ENCODE data around the gene CHCT1. TPM values are rescaled to one million over a fixed set of nuclear protein-coding genes. Genes with fewer than 3 reads are reported as not detected.

CHCT1 gene
- total RNA-seq, 2 experiments from 2014 or later = not detected

- no peak for DNase-seq
- POLR2A ChIA-PET = no interaction called here
- Mint-ChIP-seq H3K4me3 (no peak overlapping the region), H3K9me3 (peaks cover 3% of the 10 kb centered on the region), H3K36me3 (ENCODE audit: low read depth) (peaks cover 45% of the 10 kb centered on the region), H3K27ac (no peak overlapping the region), H3K4me1 (no peaks in the 10 kb centered on the region), H3K27me3 (no peaks in the 10 kb centered on the region)
- CTCF ChIA-PET = no interaction called here
These were observed 39.3 kb downstream of the CHCT1 start for GRCh38 chr17:60461584-60461983.

- Mint-ChIP-seq H3K9me3 (no peaks in the 10 kb centered on the region), H3K27me3 (no peaks in the 10 kb centered on the region), H3K4me1 (no peaks in the 10 kb centered on the region), H3K36me3 (ENCODE audit: low read depth) (peaks cover 34% of the 10 kb centered on the region), H3K27ac (no peak overlapping the region), H3K4me3 (no peak overlapping the region)
- CTCF ChIA-PET = no interaction called here
- POLR2A ChIA-PET = no interaction called here
- DNase-seq = no peak
These were observed 41.0 kb downstream of the CHCT1 start for GRCh38 chr17:60463157-60463835.

GRCh38 chr17:60464343-60464742 is 42.1 kb downstream of the CHCT1 start:
- no peaks in the 10 kb centered on the region for H3K27me3 Mint-ChIP-seq
- POLR2A ChIA-PET = no interaction called here
- H3K36me3 Mint-ChIP-seq (ENCODE audit: low read depth) = peaks cover 26% of the 10 kb centered on the region

DNA sequence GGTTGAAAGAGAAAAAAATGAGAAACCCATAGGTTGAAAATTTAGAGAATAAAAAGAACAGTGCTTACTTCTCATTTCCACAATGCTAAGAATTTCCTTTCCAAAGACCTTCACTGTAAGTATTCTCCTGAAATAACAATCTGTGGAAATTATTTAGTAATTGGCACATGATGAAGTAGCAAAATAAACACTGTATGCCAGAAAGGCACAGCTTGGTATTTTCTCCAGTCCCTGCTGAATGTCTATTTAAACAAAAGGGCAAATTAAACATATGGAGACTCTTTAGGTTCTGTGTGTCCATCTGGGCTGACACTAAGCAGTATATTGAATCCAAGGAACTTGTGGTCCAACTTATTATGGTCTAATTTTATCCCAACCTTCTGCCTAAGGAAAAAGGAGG is 46.1 kb downstream of the CHCT1 start:
- Mint-ChIP-seq H3K9me3 (no peaks in the 10 kb centered on the region), H3K36me3 (ENCODE audit: low read depth) (peaks cover 42% of the 10 kb centered on the region), H3K4me3 (no peak overlapping the region), H3K27me3 (no peaks in the 10 kb centered on the region), H3K27ac (no peak overlapping the region), H3K4me1 (peaks cover 11% of the 10 kb centered on the region)
- no peak for DNase-seq
- CTCF ChIA-PET = no interaction called here
- POLR2A ChIA-PET = no interaction called here

More at GRCh38 chr17:60464343-60464742, 42.1 kb downstream of the CHCT1 start:
- no peaks in the 10 kb centered on the region for H3K9me3 Mint-ChIP-seq
- no peak for DNase-seq
- no peaks in the 10 kb centered on the region for H3K4me1 Mint-ChIP-seq
- no peak overlapping the region for H3K27ac Mint-ChIP-seq
- no peak overlapping the region for H3K4me3 Mint-ChIP-seq
- CTCF ChIA-PET = no interaction called here

GRCh38 chr17:60471451-60471850 is 49.2 kb downstream of the CHCT1 start:
- no peaks in the 10 kb centered on the region for H3K9me3 Mint-ChIP-seq
- CTCF ChIA-PET = no interaction called here
- H3K4me3 Mint-ChIP-seq = no peak overlapping the region
- no peaks in the 10 kb centered on the region for H3K27me3 Mint-ChIP-seq
- no peak for DNase-seq
- POLR2A ChIA-PET = interaction anchor here (0.6 to 0.7 kb wide), 2 partner anchors 8 to 719 kb away, joined by 3 read pairs; no protein-coding TSS in a partner anchor
- H3K4me1 Mint-ChIP-seq = peaks cover 11% of the 10 kb centered on the region
- no peak overlapping the region for H3K27ac Mint-ChIP-seq
- H3K36me3 Mint-ChIP-seq (ENCODE audit: low read depth) = peaks cover 39% of the 10 kb centered on the region

DNA sequence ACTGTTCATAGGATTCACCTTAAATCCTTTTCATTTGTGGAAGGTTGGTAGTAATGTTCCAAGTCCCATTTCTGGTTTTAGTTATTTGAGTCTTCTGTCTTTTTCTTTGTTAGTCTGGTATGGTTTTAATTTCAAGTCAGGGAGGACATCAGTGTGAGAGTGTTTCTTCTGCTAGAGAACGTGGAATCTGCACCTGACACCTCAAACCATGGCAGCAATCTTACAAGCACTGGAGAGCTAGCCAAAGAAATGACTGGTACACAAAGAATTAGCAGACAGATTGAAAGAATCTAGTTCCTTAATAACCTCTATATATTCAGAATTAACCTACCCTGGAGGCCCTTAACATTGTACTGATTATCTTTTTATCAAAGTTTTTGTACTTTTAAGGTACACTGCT is 50.2 kb downstream of the CHCT1 start:
- H3K4me3 Mint-ChIP-seq = no peak overlapping the region
- H3K36me3 Mint-ChIP-seq (ENCODE audit: low read depth) = peaks cover 43% of the 10 kb centered on the region
- H3K27ac Mint-ChIP-seq = no peak overlapping the region
- peaks cover 11% of the 10 kb centered on the region for H3K4me1 Mint-ChIP-seq
- H3K9me3 Mint-ChIP-seq = no peaks in the 10 kb centered on the region
- no peak for DNase-seq
- CTCF ChIA-PET = no interaction called here
- H3K27me3 Mint-ChIP-seq = no peaks in the 10 kb centered on the region
- POLR2A ChIA-PET = no interaction called here

DNA sequence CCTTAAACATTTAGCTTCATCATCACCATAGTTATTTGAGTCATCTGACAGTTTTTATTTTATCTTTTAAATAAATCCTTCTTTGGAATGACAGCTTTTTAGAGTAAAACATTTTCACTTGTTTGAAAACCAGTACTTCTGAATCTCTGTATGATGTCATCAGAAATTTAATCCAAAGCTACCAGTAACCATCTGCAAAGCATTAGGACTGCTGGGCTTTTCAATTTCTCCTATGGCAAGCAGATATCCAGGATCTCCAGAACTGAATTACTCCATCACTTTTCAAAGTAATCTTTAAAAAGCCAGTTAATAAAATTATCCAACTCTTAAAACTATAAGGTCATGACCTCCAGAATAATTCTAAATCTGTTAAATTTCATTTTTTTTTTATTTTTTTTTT is 51.5 kb downstream of the CHCT1 start:
- ChIA-PET POLR2A (no interaction called here), CTCF (no interaction called here)
- Mint-ChIP-seq H3K4me1 (peaks cover 11% of the 10 kb centered on the region), H3K36me3 (ENCODE audit: low read depth) (peaks cover 44% of the 10 kb centered on the region), H3K4me3 (no peak overlapping the region), H3K27ac (no peak overlapping the region), H3K9me3 (no peaks in the 10 kb centered on the region), H3K27me3 (no peaks in the 10 kb centered on the region)
- no peak for DNase-seq

Other genes with a start within 250 kb of the CHCT1 start
- 10 to 100 TPM; 35.8 to 40.1 TPM for gene USP32, start 30.4 kb upstream of the CHCT1 start, total RNA-seq
- 10 to 100 TPM; 34.9 to 36.0 TPM for gene APPBP2, start 103.8 kb downstream of the CHCT1 start, total RNA-seq
- 10 to 100 TPM; 17.8 to 18.8 TPM for gene PPM1D, start 177.7 kb downstream of the CHCT1 start, total RNA-seq